Gastroesophageal sphincter (tissue), 4 donors: ENCODE measurements around the gene ASB2. TPM values are rescaled to one million over a fixed set of nuclear protein-coding genes. Genes with fewer than 3 reads are reported as not detected.
A peak's percentile ranks its signal among the peaks of the same experiment; 100 is the strongest.

Experiments used
- ATAC-seq: fragments of 150-250 bp; one replicate; pipeline ENCODE4 v1.9.1; 2016; ENCODE audit warnings: mild to moderate bottlenecking, moderate library complexity
- H3K27ac ChIP-seq, 4 donors: fragments of 200-600 bp; sonication (generic) in 3 of 4; 1 replicate in 3 of 4; 2 replicates in 1 of 4; pipeline ENCODE4 v1.5.1; 2016 to 2019
- H3K27me3 ChIP-seq: fragments of 200-600 bp; sonication (generic); one replicate; pipeline ENCODE4 v1.5.1; 2019
- H3K36me3 ChIP-seq, 2 donors: fragments of 200-600 bp; sonication (generic); one replicate each; pipeline ENCODE4 v1.5.1; 2019; ENCODE audit warnings: control low read depth in 1 of 2
- H3K4me1 ChIP-seq, 3 donors: fragments of 200-600 bp; sonication (generic); 1 replicate in 2 of 3; 2 replicates in 1 of 3; pipeline ENCODE4 v1.5.1; 2016 to 2019; ENCODE audit warnings: control low read depth in 2 of 3
- H3K4me3 ChIP-seq, 2 donors: fragments of 200-600 bp; sonication (generic); one replicate each; pipeline ENCODE4 v1.5.1; 2019; ENCODE audit warnings: mild to moderate bottlenecking in 1 of 2, moderate library complexity in 1 of 2
- H3K9me3 ChIP-seq, 3 donors: fragments of 200-600 bp; sonication (generic); one replicate each; pipeline ENCODE4 v1.5.1; 2017 to 2019; ENCODE audit warnings: control low read depth in 2 of 3
- EP300 ChIP-seq: sonication (generic); formaldehyde crosslinking; IDR thresholded peaks from one replicate; pipeline ENCODE4 v1.6.1; 2017; ENCODE audit warnings: antibody characterized with exemption, mild to moderate bottlenecking
- POLR2A ChIP-seq, 2 donors: fragments of 450-650 bp; IDR thresholded peaks; one replicate each; pipeline ENCODE4 v1.6.1; 2017; ENCODE audit warnings: antibody characterized with exemption in 2 of 2, mild to moderate bottlenecking in 2 of 2, moderate library complexity in 1 of 2
- POLR2AphosphoS5 ChIP-seq: sonication (generic); formaldehyde crosslinking; IDR thresholded peaks from one replicate; pipeline ENCODE4 v1.6.1; 2017; ENCODE audit warnings: antibody characterized with exemption
- WGBS, 2 donors: methylation state at CpG; one replicate each; pipeline ENCODE4 v1.1.5; 2018; ENCODE audit warnings: low coverage in 1 of 2; 5-methylcytosine and 5-hydroxymethylcytosine counted together
- total RNA-seq, 4 donors: library from RNA; depleted of rRNA; stranded (reverse); fragments of >200 nt; gene quantifications; one replicate each; pipeline ENCODE4 v1.1.0, GENCODE V29; 2016
- TF ChIP-seq, protein P1 (sequence below), 4 experiments: fragments of 200-600 bp in 2 of 4; fragments of 450-650 bp in 2 of 4; sonication (generic) in 1 of 4; IDR thresholded peaks; one replicate each; pipeline ENCODE4 v1.5.1; 2017 to 2019; ENCODE audit warnings: antibody characterized with exemption in 4 of 4, mild to moderate bottlenecking in 2 of 4, moderate library complexity in 2 of 4

Gene ASB2
- total RNA-seq, 4 donors from 2014 or later, result 118 to 208 (median 120) TPM

DNA sequence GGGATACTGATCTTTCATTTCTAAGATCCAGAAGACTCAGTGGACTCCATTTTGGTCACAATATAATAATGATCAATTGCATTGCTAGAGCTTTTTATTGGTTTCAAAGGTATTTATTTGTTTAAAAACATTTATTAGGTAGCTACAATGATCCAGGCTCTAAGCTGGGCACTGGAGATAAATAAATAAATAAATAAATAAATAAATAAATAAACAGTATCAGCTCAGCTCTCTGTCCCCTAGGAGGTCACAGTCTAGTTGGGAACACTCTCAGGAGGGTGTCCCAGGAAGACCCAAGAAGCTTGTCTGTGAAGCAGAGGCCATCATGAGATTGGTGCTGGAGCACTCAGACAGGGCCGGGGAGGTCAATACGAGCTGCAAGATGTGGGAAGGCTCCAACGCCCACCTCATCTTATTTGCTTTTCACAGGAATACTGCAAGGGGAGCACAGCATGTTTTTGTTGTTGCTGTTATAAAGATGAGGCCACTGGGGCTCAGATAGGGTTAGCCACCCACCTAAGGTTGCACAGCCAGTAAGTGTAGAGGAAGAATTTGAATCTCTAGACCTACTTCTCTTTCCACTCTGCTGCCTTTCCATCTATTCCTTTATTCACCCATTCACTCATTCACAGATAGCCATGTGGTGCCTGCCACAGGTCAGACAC, 15.5 kb downstream of the ASB2 start:
- WGBS, 2 donors, result no CpG with 5 or more reads among the region's 3 CpGs
- peaks cover 11 to 89% (median 24%) of the 10 kb centered on the region in 3 donors for H3K4me1 ChIP-seq
- no peak overlapping the region for H3K4me3 ChIP-seq
- H3K27ac ChIP-seq, result peak overlapping the region in 3 of 4 donors; percentile 80 to 84 (median 81)
- H3K27me3 ChIP-seq, result no peaks in the 10 kb centered on the region
- ATAC-seq, result no peak
- H3K36me3 ChIP-seq, result no peaks in the 10 kb centered on the region
- H3K9me3 ChIP-seq, result no peaks in the 10 kb centered on the region
- TF ChIP-seq POLR2AphosphoS5, result no peak
- no peak for TF ChIP-seq POLR2A (IDR thresholded peaks at IDR 0.05)
- no peak for TF ChIP-seq EP300
- TF ChIP-seq, protein P1, sequence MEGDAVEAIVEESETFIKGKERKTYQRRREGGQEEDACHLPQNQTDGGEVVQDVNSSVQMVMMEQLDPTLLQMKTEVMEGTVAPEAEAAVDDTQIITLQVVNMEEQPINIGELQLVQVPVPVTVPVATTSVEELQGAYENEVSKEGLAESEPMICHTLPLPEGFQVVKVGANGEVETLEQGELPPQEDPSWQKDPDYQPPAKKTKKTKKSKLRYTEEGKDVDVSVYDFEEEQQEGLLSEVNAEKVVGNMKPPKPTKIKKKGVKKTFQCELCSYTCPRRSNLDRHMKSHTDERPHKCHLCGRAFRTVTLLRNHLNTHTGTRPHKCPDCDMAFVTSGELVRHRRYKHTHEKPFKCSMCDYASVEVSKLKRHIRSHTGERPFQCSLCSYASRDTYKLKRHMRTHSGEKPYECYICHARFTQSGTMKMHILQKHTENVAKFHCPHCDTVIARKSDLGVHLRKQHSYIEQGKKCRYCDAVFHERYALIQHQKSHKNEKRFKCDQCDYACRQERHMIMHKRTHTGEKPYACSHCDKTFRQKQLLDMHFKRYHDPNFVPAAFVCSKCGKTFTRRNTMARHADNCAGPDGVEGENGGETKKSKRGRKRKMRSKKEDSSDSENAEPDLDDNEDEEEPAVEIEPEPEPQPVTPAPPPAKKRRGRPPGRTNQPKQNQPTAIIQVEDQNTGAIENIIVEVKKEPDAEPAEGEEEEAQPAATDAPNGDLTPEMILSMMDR (IDR thresholded peaks at IDR 0.05), result no peak

DNA sequence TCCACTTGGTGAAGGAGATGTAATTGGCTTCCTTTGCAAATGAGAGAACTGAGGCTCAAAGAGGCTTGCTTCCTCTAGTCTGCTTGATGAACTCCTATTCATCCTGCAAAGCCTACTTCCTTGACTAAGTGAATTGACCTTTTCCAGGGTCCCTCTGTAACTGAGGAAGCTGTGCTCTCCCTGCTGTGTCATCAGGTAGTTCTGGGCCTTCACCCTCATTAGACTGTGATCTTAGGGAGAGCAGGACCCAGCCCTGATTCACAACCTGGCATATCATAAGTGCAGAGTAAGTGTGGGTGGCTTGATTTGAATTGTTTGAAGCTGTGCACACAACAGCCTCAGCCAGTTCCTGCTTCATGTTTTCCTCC, 16.3 kb downstream of the ASB2 start:
- H3K4me1 ChIP-seq, result peaks cover 8 to 89% (median 26%) of the 10 kb centered on the region in 3 donors

DNA sequence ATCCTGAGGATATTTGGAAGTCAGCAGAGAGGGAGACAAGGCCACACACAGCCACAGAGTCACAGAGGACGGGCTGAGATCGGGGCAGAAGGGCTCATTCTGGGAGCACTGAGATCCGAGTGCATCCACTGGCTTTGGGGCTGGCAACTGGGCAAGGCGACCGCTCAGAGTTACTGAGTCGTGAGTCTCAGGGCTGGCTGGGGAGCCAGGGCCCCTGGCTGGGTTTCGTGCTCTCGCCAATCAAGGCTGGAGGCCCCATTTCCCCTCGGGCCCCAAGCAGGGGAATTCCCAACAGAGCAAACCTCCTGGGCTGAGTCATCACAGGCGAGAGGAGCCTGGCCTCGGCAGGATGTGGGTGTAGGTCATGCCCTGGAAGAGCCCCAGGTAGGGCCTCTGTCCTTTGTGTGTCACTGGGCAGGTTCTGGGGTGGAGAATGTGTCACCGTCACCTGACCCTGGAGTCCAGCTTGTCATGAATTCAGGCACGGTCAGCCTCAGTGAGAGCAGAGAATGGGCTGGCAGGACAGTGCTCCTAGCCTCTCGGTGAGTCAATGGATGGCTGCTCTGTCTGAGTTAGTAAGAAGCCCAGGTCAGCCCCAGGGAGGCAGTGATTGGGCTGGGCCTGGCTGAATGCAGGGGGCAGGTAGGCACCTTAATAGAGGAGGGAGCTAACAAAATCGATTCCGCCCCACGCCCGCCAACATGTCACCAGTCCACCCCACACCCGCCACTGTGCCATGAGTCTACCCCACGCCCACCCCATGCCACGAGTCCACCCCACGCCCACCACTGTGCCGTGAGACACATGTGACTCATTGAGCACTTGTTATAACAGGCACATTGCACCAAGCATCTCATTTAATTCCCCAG, 16.9 kb downstream of the ASB2 start:
- H3K36me3 ChIP-seq, result no peaks in the 10 kb centered on the region
- H3K4me1 ChIP-seq, result peaks cover 8 to 88% (median 26%) of the 10 kb centered on the region in 3 donors
- TF ChIP-seq, protein P1 (IDR thresholded peaks at IDR 0.05), result no peak
- peak; percentile 52 for TF ChIP-seq POLR2AphosphoS5
- H3K27ac ChIP-seq, result peak overlapping the region; percentile 1 to 84 (median 80)
- ATAC-seq, result peak; percentile 27
- H3K4me3 ChIP-seq, result no peak overlapping the region
- H3K9me3 ChIP-seq, result no peaks in the 10 kb centered on the region
- 39 to 85% methylated on average over 4 to 6 of the region's 23 CpGs for WGBS, 2 donors
- no peaks in the 10 kb centered on the region for H3K27me3 ChIP-seq

More for the DNA sequence above, 16.3 kb downstream of the ASB2 start:
- TF ChIP-seq EP300 (no peak), POLR2AphosphoS5 (no peak), POLR2A (IDR thresholded peaks at IDR 0.05) (no peak)
- TF ChIP-seq, protein P1 (IDR thresholded peaks at IDR 0.05), result no peak
- Histone ChIP-seq H3K27ac (peak overlapping the region in 3 of 4 donors; percentile 80 to 84 (median 81)), H3K36me3 (no peaks in the 10 kb centered on the region), H3K9me3 (no peaks in the 10 kb centered on the region), H3K4me3 (no peak overlapping the region), H3K27me3 (no peaks in the 10 kb centered on the region)
- ATAC-seq, result no peak

DNA sequence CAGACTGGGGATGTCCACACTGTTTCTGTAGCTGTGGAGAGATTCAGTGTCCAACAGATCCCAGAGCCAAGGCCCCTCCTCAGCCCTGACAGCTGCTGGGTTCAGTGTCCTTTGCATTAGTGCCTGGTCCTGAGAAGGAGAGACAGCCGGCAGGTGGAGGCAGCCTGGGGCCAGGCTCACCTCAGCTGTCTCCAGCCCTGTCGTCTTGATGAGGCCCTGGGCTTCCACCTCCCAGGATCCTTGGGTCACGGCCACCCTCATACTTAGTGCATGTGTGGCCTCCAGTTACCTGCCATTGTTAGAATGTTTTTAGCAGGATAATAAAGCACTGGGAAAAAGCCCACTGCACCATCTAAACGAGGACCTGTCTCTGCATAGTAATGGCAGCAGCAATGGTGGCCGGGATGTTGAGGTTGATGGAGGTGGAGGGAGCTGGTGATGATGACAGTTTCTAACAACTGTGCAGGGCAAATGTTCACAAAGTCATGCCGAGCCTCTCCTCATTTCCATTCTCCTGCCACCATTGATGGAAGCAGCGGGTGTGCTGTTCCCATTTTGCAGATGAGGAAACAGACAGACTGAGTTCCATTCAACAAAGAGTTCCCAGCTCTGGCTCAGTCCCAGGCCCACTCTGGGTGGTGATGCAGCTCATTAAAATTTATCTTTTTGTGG, 17.7 kb downstream of the ASB2 start:
- peak overlapping the region; percentile 1 to 84 (median 80) for H3K27ac ChIP-seq
- TF ChIP-seq EP300, result no peak
- TF ChIP-seq, protein P1 (IDR thresholded peaks at IDR 0.05), result no peak
- no peak for TF ChIP-seq POLR2AphosphoS5
- no peak for TF ChIP-seq POLR2A (IDR thresholded peaks at IDR 0.05)
- H3K4me1 ChIP-seq, result peaks cover 12 to 88% (median 28%) of the 10 kb centered on the region in 3 donors
- no peaks in the 10 kb centered on the region for H3K27me3 ChIP-seq
- H3K9me3 ChIP-seq, result no peaks in the 10 kb centered on the region
- H3K36me3 ChIP-seq, result no peaks in the 10 kb centered on the region
- WGBS, 2 donors, result 61 to 85% methylated on average over 4 to 5 of the region's 7 CpGs
- H3K4me3 ChIP-seq, result no peak overlapping the region
- no peak for ATAC-seq
